ENCODE measurements around the gene EDEM1.
A peak's percentile ranks its signal among the peaks of the same experiment; 100 is the strongest.

DNA sequence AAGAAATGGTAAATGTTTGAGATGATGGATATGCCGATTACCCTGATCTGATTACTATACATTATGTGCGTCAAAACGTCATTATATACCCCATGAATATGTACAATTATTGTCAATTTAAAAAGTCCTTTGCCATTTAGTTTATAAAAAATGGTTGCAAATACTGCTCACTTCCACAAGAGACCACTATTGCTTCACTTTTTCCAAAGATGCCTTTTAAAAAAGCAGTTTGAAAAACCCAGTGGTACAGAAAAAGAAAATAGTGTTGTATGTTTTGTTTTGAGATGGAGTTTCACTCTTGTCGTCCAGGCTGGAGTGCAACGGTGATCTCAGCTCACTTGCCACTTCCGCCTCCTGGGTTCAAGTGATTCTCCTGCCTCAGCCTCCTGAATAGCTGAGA is 39.3 kb downstream of the EDEM1 start:
- peak; percentile 15 for TF ChIP-seq CTCF (IDR thresholded peaks at IDR 0.05; ENCODE audit: insufficient read depth, low read length, poor library complexity, severe bottlenecking)
- TF ChIP-seq EZH2phosphoT487 (conservative IDR thresholded peaks at IDR 0.05; ENCODE audit: low read length), result no peak
